ENCODE data around the gene IFITM10.

DNA sequence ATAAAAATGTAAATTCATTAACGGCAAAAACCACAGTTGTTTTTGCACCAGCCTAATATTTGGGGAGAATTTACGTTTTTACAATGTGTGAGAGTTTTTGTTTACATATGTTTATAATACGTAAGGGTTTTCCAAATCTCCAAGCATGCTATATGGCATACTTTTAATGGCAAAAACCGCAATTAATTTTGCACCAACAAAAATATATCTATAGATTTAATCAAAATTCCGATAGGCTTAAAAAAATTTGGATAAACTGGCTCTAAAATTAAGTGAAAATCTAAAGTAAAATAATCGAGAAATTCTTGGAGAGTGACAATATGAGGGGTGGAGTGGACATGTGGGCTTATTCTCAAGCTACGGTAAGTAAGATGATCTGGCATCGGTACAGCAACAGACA lies 30.6 kb downstream of the IFITM10 start:
- TF ChIP-seq, protein P1, sequence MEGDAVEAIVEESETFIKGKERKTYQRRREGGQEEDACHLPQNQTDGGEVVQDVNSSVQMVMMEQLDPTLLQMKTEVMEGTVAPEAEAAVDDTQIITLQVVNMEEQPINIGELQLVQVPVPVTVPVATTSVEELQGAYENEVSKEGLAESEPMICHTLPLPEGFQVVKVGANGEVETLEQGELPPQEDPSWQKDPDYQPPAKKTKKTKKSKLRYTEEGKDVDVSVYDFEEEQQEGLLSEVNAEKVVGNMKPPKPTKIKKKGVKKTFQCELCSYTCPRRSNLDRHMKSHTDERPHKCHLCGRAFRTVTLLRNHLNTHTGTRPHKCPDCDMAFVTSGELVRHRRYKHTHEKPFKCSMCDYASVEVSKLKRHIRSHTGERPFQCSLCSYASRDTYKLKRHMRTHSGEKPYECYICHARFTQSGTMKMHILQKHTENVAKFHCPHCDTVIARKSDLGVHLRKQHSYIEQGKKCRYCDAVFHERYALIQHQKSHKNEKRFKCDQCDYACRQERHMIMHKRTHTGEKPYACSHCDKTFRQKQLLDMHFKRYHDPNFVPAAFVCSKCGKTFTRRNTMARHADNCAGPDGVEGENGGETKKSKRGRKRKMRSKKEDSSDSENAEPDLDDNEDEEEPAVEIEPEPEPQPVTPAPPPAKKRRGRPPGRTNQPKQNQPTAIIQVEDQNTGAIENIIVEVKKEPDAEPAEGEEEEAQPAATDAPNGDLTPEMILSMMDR (IDR thresholded peaks at IDR 0.05; ENCODE audit: poor library complexity): no peak
- TF ChIP-seq EZH2 (IDR thresholded peaks at IDR 0.05; ENCODE audit: borderline replicate concordance): no peak
